ENCODE data around the gene RHOT2. TPM values are rescaled to one million over a fixed set of nuclear protein-coding genes. Genes with fewer than 3 reads are reported as not detected.
"Not testable (repeated sequence)": the region's sequence is repeated elsewhere in the genome, so short reads cannot be mapped to it uniquely, and the experiment has no call there.

RHOT2 gene
- polyA plus RNA-seq, 1 donor (not counting 4 experiments of a cell fraction or from before 2014, with no cell fraction given): 58.7 TPM

DNA sequence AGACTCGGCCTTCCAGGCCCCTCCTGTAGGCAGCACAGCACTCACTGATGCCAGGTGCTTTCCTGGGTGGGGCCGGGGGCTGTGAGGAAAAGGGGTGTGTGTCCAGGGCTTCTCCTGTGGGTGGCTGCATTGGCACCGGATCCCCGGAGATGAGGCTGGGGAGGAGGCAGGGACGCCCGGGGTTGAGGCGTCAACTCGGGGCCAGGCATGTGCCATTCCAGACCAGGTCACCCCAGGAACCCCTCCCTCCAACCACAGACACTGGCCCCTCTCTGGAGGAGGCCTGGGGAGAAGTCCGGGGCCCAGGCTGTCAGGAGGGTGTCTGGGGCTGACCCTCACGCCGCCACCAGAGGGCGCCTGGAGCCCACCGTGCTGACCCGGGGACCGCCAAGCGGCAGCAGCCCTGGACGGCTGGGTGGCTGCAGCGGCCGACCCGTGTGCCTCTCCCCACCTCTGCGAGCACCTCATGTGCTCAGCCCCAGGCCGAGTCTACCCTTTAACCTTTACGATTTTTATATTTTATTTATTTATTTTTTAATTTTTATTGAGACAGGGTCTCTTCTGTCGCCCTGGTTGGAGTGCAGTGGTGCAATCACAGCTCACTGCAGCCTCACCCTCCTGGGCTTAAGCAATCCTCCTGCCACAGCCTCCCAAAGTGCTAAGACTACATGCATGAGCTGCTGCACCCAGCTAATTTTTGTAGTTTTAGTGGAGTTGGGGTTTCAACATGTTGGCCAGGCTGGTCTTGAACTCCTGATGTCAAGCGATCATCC is 43.8 kb downstream of the RHOT2 start:
- Histone ChIP-seq H3K27me3 (ENCODE audit: control insufficient read depth, extremely low read depth, insufficient read depth, low read length) (peaks cover 48% of the 10 kb centered on the region), H3K36me3 (ENCODE audit: control insufficient read depth in 2 of 2, extremely low read depth in 1 of 2, insufficient read depth in 2 of 2, low read length in 2 of 2) (no peaks in the 10 kb centered on the region), H3K9me1 (ENCODE audit: control insufficient read depth, extremely low read depth, insufficient read depth, low read length) (no peaks in the 10 kb centered on the region), H3K4me1 (ENCODE audit: control insufficient read depth, extremely low read depth, insufficient read depth, low read length) (peaks cover 20% of the 10 kb centered on the region), H3K27ac (ENCODE audit: control insufficient read depth, insufficient read depth, low read length) (no peak overlapping the region), H4K20me1 (ENCODE audit: control insufficient read depth, extremely low read depth, insufficient read depth, low read length) (peaks cover 6% of the 10 kb centered on the region), H3K9me3 (ENCODE audit: control insufficient read depth, low read depth, low read length) (no peaks in the 10 kb centered on the region), H3K4me3 (ENCODE audit: control insufficient read depth in 2 of 3, extremely low read depth in 1 of 3, insufficient read depth in 2 of 3, low read depth in 1 of 3, low read length in 3 of 3) (no peak overlapping the region), H2AFZ (ENCODE audit: control insufficient read depth, low read length) (no peak overlapping the region), H3K4me2 (ENCODE audit: control insufficient read depth, extremely low read depth, insufficient read depth, low read depth, low read length) (peak overlapping the region; percentile 10), H3K9ac (ENCODE audit: control insufficient read depth, extremely low read depth, insufficient read depth, low read length) (no peak overlapping the region), H3K79me2 (ENCODE audit: control insufficient read depth, insufficient read depth, low read length) (peaks cover 5% of the 10 kb centered on the region)
- dilution Hi-C loops (cut with MboI; ENCODE audit: extremely low pct_ligation_motif_present, low sequenced_read_pairs): no loop called here
- no peak for FAIRE-seq
- no peak for TF ChIP-seq EZH2 (IDR thresholded peaks at IDR 0.05; ENCODE audit: low read length)
- TF ChIP-seq, protein P1, sequence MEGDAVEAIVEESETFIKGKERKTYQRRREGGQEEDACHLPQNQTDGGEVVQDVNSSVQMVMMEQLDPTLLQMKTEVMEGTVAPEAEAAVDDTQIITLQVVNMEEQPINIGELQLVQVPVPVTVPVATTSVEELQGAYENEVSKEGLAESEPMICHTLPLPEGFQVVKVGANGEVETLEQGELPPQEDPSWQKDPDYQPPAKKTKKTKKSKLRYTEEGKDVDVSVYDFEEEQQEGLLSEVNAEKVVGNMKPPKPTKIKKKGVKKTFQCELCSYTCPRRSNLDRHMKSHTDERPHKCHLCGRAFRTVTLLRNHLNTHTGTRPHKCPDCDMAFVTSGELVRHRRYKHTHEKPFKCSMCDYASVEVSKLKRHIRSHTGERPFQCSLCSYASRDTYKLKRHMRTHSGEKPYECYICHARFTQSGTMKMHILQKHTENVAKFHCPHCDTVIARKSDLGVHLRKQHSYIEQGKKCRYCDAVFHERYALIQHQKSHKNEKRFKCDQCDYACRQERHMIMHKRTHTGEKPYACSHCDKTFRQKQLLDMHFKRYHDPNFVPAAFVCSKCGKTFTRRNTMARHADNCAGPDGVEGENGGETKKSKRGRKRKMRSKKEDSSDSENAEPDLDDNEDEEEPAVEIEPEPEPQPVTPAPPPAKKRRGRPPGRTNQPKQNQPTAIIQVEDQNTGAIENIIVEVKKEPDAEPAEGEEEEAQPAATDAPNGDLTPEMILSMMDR (optimal IDR thresholded peaks at IDR 0.05 in 1 of 3, IDR thresholded peaks at IDR 0.05 in 1 of 3, conservative IDR thresholded peaks at IDR 0.05 in 1 of 3; ENCODE audit: extremely low read depth in 1 of 3, insufficient read depth in 2 of 3, low read length in 3 of 3): peak; percentile 68 to 94 (median 92)
- DNase-seq (ENCODE audit: low read depth, low spot score): no peak

DNA sequence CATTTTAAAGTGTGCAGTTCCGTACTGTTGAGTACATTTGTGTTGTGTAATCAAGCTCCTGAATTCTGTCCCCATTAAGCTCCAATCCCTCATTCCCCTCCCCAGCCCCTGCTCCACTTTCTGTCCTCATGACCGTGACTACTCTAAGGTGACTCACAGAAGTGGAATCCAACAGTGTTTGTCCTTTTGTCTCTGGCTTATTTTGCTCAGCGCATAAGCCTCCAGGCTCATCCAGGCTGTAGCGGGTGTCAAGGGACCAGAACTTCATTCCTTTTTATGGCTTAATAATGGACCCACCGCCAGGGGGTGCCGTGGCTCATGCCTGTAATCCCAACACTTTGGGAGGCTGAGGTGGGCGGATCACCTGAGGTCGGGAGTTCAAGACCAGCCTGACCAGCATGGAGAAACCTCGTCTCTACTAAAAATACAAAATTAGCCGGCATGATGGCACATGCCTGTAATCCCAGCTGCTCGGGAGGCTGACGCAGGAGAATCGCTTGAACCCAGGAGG is 44.9 kb downstream of the RHOT2 start:
- H3K9me3 ChIP-seq (ENCODE audit: control insufficient read depth, low read depth, low read length); H3K79me2 ChIP-seq (ENCODE audit: control insufficient read depth, insufficient read depth, low read length); H3K36me3 ChIP-seq (ENCODE audit: control insufficient read depth in 2 of 2, extremely low read depth in 1 of 2, insufficient read depth in 2 of 2, low read length in 2 of 2); H3K9me1 ChIP-seq (ENCODE audit: control insufficient read depth, extremely low read depth, insufficient read depth, low read length); H3K27ac ChIP-seq (ENCODE audit: control insufficient read depth, insufficient read depth, low read length); dilution Hi-C loops (cut with MboI; ENCODE audit: extremely low pct_ligation_motif_present, low sequenced_read_pairs); H4K20me1 ChIP-seq (ENCODE audit: control insufficient read depth, extremely low read depth, insufficient read depth, low read length); H3K4me2 ChIP-seq (ENCODE audit: control insufficient read depth, extremely low read depth, insufficient read depth, low read depth, low read length); H2AFZ ChIP-seq (ENCODE audit: control insufficient read depth, low read length); H3K4me3 ChIP-seq (ENCODE audit: control insufficient read depth in 2 of 3, extremely low read depth in 1 of 3, insufficient read depth in 2 of 3, low read depth in 1 of 3, low read length in 3 of 3); H3K9ac ChIP-seq (ENCODE audit: control insufficient read depth, extremely low read depth, insufficient read depth, low read length): not testable (repeated sequence)
- TF ChIP-seq, protein P1 (optimal IDR thresholded peaks at IDR 0.05 in 1 of 3, IDR thresholded peaks at IDR 0.05 in 1 of 3, conservative IDR thresholded peaks at IDR 0.05 in 1 of 3; ENCODE audit: extremely low read depth in 1 of 3, insufficient read depth in 2 of 3, low read length in 3 of 3): peak; percentile 51 to 60 (median 58)
- FAIRE-seq: peak; percentile 86
- peaks cover 38% of the 10 kb centered on the region for H3K27me3 ChIP-seq (ENCODE audit: control insufficient read depth, extremely low read depth, insufficient read depth, low read length)
- DNase-seq (ENCODE audit: low read depth, low spot score): peak; percentile 98
- peaks cover 20% of the 10 kb centered on the region for H3K4me1 ChIP-seq (ENCODE audit: control insufficient read depth, extremely low read depth, insufficient read depth, low read length)

Measured in keratinocyte (primary cell).